ENCODE data around the gene EGFR. TPM values are rescaled to one million over a fixed set of nuclear protein-coding genes. Genes with fewer than 3 reads are reported as not detected.

EGFR gene
- polyA plus RNA-seq, 1 of the 3 experiments (the other 2 are of a cell fraction), result 37.6 TPM

GRCh38 chr7:55235801-55236200, 217.0 kb downstream of the EGFR start:
- POLR2A ChIA-PET, result no interaction called here
- no peak for DNase-seq
- no peaks in the 10 kb centered on the region for H3K27me3 ChIP-seq (ENCODE audit: insufficient read depth)
- H3F3A ChIP-seq (replicated peaks; ENCODE audit: insufficient read depth), result no peaks in the 10 kb centered on the region
- no peaks in the 10 kb centered on the region for H3K9me3 ChIP-seq
- H3K9ac ChIP-seq, result no peak overlapping the region
- no peaks in the 10 kb centered on the region for H3K36me3 ChIP-seq (replicated peaks in 1 of 2; ENCODE audit: control insufficient read depth in 1 of 2, insufficient read depth in 2 of 2, low read length in 1 of 2)
- H3K9me2 ChIP-seq, result no peaks in the 10 kb centered on the region
- CTCF ChIA-PET, result interaction anchor here (5.5 kb wide), 1 partner anchor 19 kb away, joined by 52 read pairs; no protein-coding TSS in a partner anchor
- H4K20me1 ChIP-seq (ENCODE audit: insufficient read depth), result no peaks in the 10 kb centered on the region
- no peak for TF ChIP-seq ELF1 (IDR thresholded peaks at IDR 0.05)
- no peak for TF ChIP-seq USF1 (IDR thresholded peaks at IDR 0.05; ENCODE audit: borderline replicate concordance, low read depth)
- TF ChIP-seq GATA2 (CRISPR knock-in tag; IDR thresholded peaks at IDR 0.05), result no peak
- TF ChIP-seq USF2 (IDR thresholded peaks at IDR 0.05; ENCODE audit: borderline replicate concordance, low read depth, low read length), result no peak
- TF ChIP-seq, protein P1, sequence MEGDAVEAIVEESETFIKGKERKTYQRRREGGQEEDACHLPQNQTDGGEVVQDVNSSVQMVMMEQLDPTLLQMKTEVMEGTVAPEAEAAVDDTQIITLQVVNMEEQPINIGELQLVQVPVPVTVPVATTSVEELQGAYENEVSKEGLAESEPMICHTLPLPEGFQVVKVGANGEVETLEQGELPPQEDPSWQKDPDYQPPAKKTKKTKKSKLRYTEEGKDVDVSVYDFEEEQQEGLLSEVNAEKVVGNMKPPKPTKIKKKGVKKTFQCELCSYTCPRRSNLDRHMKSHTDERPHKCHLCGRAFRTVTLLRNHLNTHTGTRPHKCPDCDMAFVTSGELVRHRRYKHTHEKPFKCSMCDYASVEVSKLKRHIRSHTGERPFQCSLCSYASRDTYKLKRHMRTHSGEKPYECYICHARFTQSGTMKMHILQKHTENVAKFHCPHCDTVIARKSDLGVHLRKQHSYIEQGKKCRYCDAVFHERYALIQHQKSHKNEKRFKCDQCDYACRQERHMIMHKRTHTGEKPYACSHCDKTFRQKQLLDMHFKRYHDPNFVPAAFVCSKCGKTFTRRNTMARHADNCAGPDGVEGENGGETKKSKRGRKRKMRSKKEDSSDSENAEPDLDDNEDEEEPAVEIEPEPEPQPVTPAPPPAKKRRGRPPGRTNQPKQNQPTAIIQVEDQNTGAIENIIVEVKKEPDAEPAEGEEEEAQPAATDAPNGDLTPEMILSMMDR (IDR thresholded peaks at IDR 0.05), result no peak
- no peak for TF ChIP-seq EP300 (IDR thresholded peaks at IDR 0.05; ENCODE audit: borderline replicate concordance in 1 of 2, low read depth in 1 of 2, low read length in 1 of 2)
- no peak for TF ChIP-seq FOXM1 (IDR thresholded peaks at IDR 0.05; ENCODE audit: low read depth)
- no peak overlapping the region for H2AFZ ChIP-seq (ENCODE audit: low read depth)
- H3K4me2 ChIP-seq, result no peak overlapping the region
- no peak overlapping the region for H3K4me3 ChIP-seq (ENCODE audit: low read depth in 2 of 2, low read length in 1 of 2)
- WGBS (ENCODE audit: low lambda C conversion rate), result 79% methylated on average over 6 of the region's 6 CpGs
- H3K4me1 ChIP-seq (ENCODE audit: control insufficient read depth in 1 of 2, insufficient read depth in 2 of 2, low read depth in 1 of 2, low read length in 1 of 2), result no peaks in the 10 kb centered on the region; a peak in 1 of 4 replicates
- H3K27ac ChIP-seq (ENCODE audit: low read depth in 2 of 2, low read length in 1 of 2), result no peak overlapping the region
- no peaks in the 10 kb centered on the region for H3K79me2 ChIP-seq (ENCODE audit: insufficient read depth)

DNA sequence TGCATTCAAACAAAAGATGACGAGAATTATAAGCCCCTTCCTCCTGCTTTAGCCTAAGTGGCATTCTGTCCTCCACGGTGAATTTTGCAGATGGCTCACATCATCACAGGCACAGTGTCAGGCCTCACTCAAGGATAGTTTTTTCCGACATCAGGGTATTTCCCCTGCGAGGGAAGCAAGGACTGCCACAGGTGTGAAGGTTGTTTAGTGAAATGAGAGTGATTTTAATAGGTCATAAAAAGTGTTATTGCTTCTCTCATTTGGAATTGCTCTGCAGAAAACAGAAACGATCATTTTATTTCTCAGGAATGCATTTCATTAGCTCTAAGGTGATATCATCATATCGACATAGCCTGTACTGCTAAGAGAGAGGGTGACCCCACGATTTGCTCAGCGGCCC, 217.7 kb downstream of the EGFR start:
- no peak overlapping the region for H3K4me2 ChIP-seq
- ChIA-PET CTCF (interaction anchor here (4.2 kb wide), 1 partner anchor 18 kb away, joined by 33 read pairs; no protein-coding TSS in a partner anchor), POLR2A (no interaction called here)
- TF ChIP-seq JUND (IDR thresholded peaks at IDR 0.05), result no peak
- TF ChIP-seq, protein P2, sequence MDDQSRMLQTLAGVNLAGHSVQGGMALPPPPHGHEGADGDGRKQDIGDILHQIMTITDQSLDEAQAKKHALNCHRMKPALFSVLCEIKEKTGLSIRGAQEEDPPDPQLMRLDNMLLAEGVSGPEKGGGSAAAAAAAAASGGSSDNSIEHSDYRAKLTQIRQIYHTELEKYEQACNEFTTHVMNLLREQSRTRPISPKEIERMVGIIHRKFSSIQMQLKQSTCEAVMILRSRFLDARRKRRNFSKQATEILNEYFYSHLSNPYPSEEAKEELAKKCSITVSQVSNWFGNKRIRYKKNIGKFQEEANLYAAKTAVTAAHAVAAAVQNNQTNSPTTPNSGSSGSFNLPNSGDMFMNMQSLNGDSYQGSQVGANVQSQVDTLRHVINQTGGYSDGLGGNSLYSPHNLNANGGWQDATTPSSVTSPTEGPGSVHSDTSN (IDR thresholded peaks at IDR 0.05), result no peak
- TF ChIP-seq NRF1 (IDR thresholded peaks at IDR 0.05; ENCODE audit: low read depth, low read length), result no peak
- no peak for TF ChIP-seq SMC3 (IDR thresholded peaks at IDR 0.05; ENCODE audit: low read depth, low read length)
- TF ChIP-seq USF1 (IDR thresholded peaks at IDR 0.05; ENCODE audit: borderline replicate concordance, low read depth), result no peak
- no peak for TF ChIP-seq TAF1 (IDR thresholded peaks at IDR 0.05; ENCODE audit: borderline replicate concordance, low read depth, low read length)
- TF ChIP-seq EZH2phosphoT487 (IDR thresholded peaks at IDR 0.05; ENCODE audit: borderline replicate concordance, low read depth), result no peak
- no peak for TF ChIP-seq FOXM1 (IDR thresholded peaks at IDR 0.05; ENCODE audit: low read depth)
- no peak for TF ChIP-seq SIN3A (IDR thresholded peaks at IDR 0.05; ENCODE audit: borderline replicate concordance, low read depth, low read length)
- no peak for TF ChIP-seq POLR2AphosphoS5 (IDR thresholded peaks at IDR 0.05; ENCODE audit: low read depth, low read length)
- TF ChIP-seq RCOR1 (IDR thresholded peaks at IDR 0.05; ENCODE audit: low read length), result no peak
- TF ChIP-seq IRF3 (IDR thresholded peaks at IDR 0.05; ENCODE audit: low read depth, low read length), result no peak

More for the DNA sequence above, 217.7 kb downstream of the EGFR start:
- no peak overlapping the region for H2AFZ ChIP-seq (ENCODE audit: low read depth)
- no peak overlapping the region for H3K9ac ChIP-seq
- H3K4me3 ChIP-seq (ENCODE audit: low read depth in 2 of 2, low read length in 1 of 2), result no peak overlapping the region
- no peaks in the 10 kb centered on the region for H3F3A ChIP-seq (replicated peaks; ENCODE audit: insufficient read depth)
- H3K36me3 ChIP-seq (replicated peaks in 1 of 2; ENCODE audit: control insufficient read depth in 1 of 2, insufficient read depth in 2 of 2, low read length in 1 of 2), result no peaks in the 10 kb centered on the region
- H3K27ac ChIP-seq (ENCODE audit: low read depth in 2 of 2, low read length in 1 of 2), result no peak overlapping the region
- DNase-seq, result no peak
- no peaks in the 10 kb centered on the region for H3K79me2 ChIP-seq (ENCODE audit: insufficient read depth)
- H3K9me2 ChIP-seq, result no peaks in the 10 kb centered on the region
- H3K9me3 ChIP-seq, result no peaks in the 10 kb centered on the region
- H4K20me1 ChIP-seq (ENCODE audit: insufficient read depth), result no peaks in the 10 kb centered on the region
- WGBS (ENCODE audit: low lambda C conversion rate), result 84% methylated on average over 8 of the region's 8 CpGs
- no peaks in the 10 kb centered on the region; a peak in 1 of 4 replicates for H3K4me1 ChIP-seq (ENCODE audit: control insufficient read depth in 1 of 2, insufficient read depth in 2 of 2, low read depth in 1 of 2, low read length in 1 of 2)
- H3K27me3 ChIP-seq (ENCODE audit: insufficient read depth), result no peaks in the 10 kb centered on the region

Measured in SK-N-SH (cell line).